Tibial nerve (tissue), 4 donors: Measurements from ENCODE around the gene KCNK3. TPM values are rescaled to one million over a fixed set of nuclear protein-coding genes. Genes with fewer than 3 reads are reported as not detected.

ENCODE experiments used
- DNase-seq, 2 donors: peaks; one replicate each; pipeline ENCODE4 v3.0.0-alpha.2; 2019; ENCODE audit warnings: low spot score in 2 of 2
- H3K27ac ChIP-seq, 4 donors: fragments of 200-600 bp; sonication (generic) in 3 of 4; one replicate each; pipeline ENCODE4 v1.5.1; 2017 to 2019; ENCODE audit warnings: mild to moderate bottlenecking in 1 of 4
- H3K27me3 ChIP-seq, 2 donors: fragments of 200-600 bp; sonication (generic) in 1 of 2; one replicate each; pipeline versions ENCODE4 v1.5.1 to v1.6.0; 2017 to 2019
- H3K36me3 ChIP-seq, 3 donors: fragments of 200-600 bp; sonication (generic); one replicate each; pipeline ENCODE4 v1.5.1; 2018 to 2019
- H3K4me1 ChIP-seq, 4 donors: fragments of 200-600 bp; sonication (generic) in 3 of 4; one replicate each; pipeline ENCODE4 v1.5.1; 2017 to 2019
- H3K4me3 ChIP-seq, 4 donors: fragments of 200-600 bp; sonication (generic) in 3 of 4; one replicate each; pipeline ENCODE4 v1.5.1; 2017 to 2019; ENCODE audit warnings: mild to moderate bottlenecking in 1 of 4, moderate library complexity in 1 of 4
- H3K9me3 ChIP-seq, 4 donors: fragments of 200-600 bp; sonication (generic) in 3 of 4; one replicate each; pipeline ENCODE4 v1.5.1; 2017 to 2019
- CTCF ChIP-seq, 5 experiments: fragments of 200-600 bp in 3 of 5; fragments of 450-650 bp in 2 of 5; sonication (generic) in 3 of 5; IDR thresholded peaks; one replicate each; pipeline ENCODE4 v1.5.1; 2016 to 2019; ENCODE audit warnings: antibody characterized with exemption in 5 of 5, mild to moderate bottlenecking in 3 of 5, moderate library complexity in 2 of 5
- EP300 ChIP-seq, 2 donors: sonication (generic); formaldehyde crosslinking; IDR thresholded peaks; one replicate each; pipeline ENCODE4 v1.6.1; 2017; ENCODE audit warnings: antibody characterized with exemption in 2 of 2, mild to moderate bottlenecking in 1 of 2
- POLR2A ChIP-seq, 2 donors: fragments of 450-650 bp; IDR thresholded peaks; one replicate each; pipeline ENCODE4 v1.6.1; 2017; ENCODE audit warnings: antibody characterized with exemption in 2 of 2, mild to moderate bottlenecking in 2 of 2, moderate library complexity in 2 of 2
- WGBS, 2 donors: methylation state at CpG; one replicate each; pipeline ENCODE4 v1.1.5; 2018; 5-methylcytosine and 5-hydroxymethylcytosine counted together
- total RNA-seq, 4 donors: library from RNA; depleted of rRNA; stranded (reverse); fragments of >200 nt; gene quantifications; one replicate each; pipeline ENCODE4 v1.1.0, GENCODE V29; 2016

KCNK3 gene
- total RNA-seq, 4 donors from 2014 or later = 0.84 to 6.9 (median 1.7) TPM

GRCh38 chr2:26765475-26766200 lies 73.1 kb downstream of the KCNK3 start:
- no peak for DNase-seq
- H3K27me3 ChIP-seq = no peaks in the 10 kb centered on the region
- WGBS, 2 donors = 84 to 93% methylated on average over 10 of the region's 10 CpGs
- H3K27ac ChIP-seq = peak overlapping the region; percentile 70 to 95 (median 92)
- no peaks in the 10 kb centered on the region for H3K9me3 ChIP-seq
- no peaks in the 10 kb centered on the region for H3K36me3 ChIP-seq
- no peak for TF ChIP-seq CTCF (IDR thresholded peaks at IDR 0.05)
- TF ChIP-seq POLR2A (IDR thresholded peaks at IDR 0.05) = no peak
- TF ChIP-seq EP300 (IDR thresholded peaks at IDR 0.05) = no peak
- peaks cover 0 to 65% (median 37%) of the 10 kb centered on the region in 4 donors for H3K4me1 ChIP-seq
- H3K4me3 ChIP-seq = peak overlapping the region in 3 of 4 donors; percentile 77 to 79 (median 79)

GRCh38 chr2:26767129-26767528 lies 74.6 kb downstream of the KCNK3 start:
- no peaks in the 10 kb centered on the region for H3K27me3 ChIP-seq
- TF ChIP-seq POLR2A (IDR thresholded peaks at IDR 0.05) (no peak), EP300 (IDR thresholded peaks at IDR 0.05) (no peak), CTCF (IDR thresholded peaks at IDR 0.05) (no peak)
- DNase-seq = no peak
- no peaks in the 10 kb centered on the region for H3K9me3 ChIP-seq
- H3K36me3 ChIP-seq = no peaks in the 10 kb centered on the region
- 56 to 70% methylated on average over 5 of the region's 5 CpGs for WGBS, 2 donors
- H3K27ac ChIP-seq = peak overlapping the region; percentile 45 to 95 (median 73)
- peaks cover 0 to 79% (median 52%) of the 10 kb centered on the region in 4 donors for H3K4me1 ChIP-seq
- no peak overlapping the region for H3K4me3 ChIP-seq

DNA sequence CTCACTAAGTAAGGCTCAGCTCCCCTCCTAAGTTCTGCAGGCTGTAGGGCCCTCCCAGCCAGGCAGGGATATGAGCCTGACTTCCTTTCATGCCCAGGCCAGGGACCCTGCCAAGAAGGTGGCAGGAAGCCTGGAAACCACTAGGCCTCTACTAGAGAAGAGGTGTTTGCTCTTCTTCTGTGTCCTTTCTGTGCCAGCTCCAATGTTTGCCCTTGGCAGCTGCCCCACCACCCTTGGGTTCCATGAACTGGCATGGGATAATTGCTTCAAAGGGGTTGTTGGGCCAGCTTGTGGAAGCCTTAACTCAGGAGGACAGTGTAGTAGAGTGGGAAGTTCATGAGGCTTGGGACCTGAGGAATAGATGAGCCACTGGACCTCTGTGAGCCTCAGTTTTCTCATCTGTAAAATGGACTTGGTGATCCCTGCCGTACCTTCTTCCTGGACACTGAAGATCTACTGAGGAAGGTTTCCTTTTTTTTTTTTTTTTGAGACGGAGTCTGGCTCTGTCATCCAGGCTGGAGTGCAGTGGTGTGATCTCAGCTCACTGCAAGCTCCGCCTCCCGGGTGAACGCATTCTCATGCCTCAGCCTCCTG lies 75.5 kb downstream of the KCNK3 start:
- H3K36me3 ChIP-seq = no peaks in the 10 kb centered on the region
- WGBS, 2 donors = 90 to 96% methylated on average over 5 of the region's 5 CpGs
- H3K27ac ChIP-seq = peak overlapping the region in 2 of 4 donors; percentile 95

DNA sequence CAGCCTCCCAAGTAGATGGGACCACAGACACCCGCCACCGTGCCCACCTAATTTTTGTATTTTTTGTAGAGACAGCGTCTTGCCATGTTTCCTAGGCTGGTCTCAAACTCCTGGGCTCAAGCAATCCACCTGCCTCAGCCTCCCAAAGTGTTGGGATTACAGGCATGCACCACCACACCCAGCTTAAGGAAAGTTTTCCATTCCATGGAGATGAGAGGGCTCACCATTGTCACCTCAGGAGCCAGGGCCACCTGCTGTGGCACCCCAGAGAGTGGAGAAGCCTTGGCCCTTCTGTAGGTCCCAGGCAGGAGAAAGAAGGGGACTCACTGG lies 76.2 kb downstream of the KCNK3 start:
- no peak overlapping the region for H3K4me3 ChIP-seq
- no peak for DNase-seq
- H3K27ac ChIP-seq = peak overlapping the region; percentile 62 to 95 (median 86)
- peaks cover 0 to 91% (median 62%) of the 10 kb centered on the region in 4 donors for H3K4me1 ChIP-seq
- H3K9me3 ChIP-seq = no peaks in the 10 kb centered on the region
- TF ChIP-seq CTCF (IDR thresholded peaks at IDR 0.05) (no peak), POLR2A (IDR thresholded peaks at IDR 0.05) (no peak), EP300 (IDR thresholded peaks at IDR 0.05) (no peak)
- peaks cover 0 to under 1% (median 0%) of the 10 kb centered on the region in 3 donors for H3K36me3 ChIP-seq
- 98% methylated on average over 3 of the region's 3 CpGs for WGBS, 2 donors
- no peaks in the 10 kb centered on the region for H3K27me3 ChIP-seq

More for the DNA sequence above, 75.5 kb downstream of the KCNK3 start:
- Histone ChIP-seq H3K27me3 (no peaks in the 10 kb centered on the region), H3K9me3 (no peaks in the 10 kb centered on the region), H3K4me3 (no peak overlapping the region), H3K4me1 (peaks cover 0 to 88% (median 60%) of the 10 kb centered on the region in 4 donors)
- no peak for DNase-seq
- TF ChIP-seq POLR2A (IDR thresholded peaks at IDR 0.05) (no peak), EP300 (IDR thresholded peaks at IDR 0.05) (no peak), CTCF (IDR thresholded peaks at IDR 0.05) (no peak)

- H3K4me3 ChIP-seq = no peak overlapping the region
- DNase-seq = peak; percentile 66 to 82
- WGBS, 2 donors = 25 to 30% methylated on average over 14 of the region's 14 CpGs
- H3K27me3 ChIP-seq = no peaks in the 10 kb centered on the region
- TF ChIP-seq CTCF (IDR thresholded peaks at IDR 0.05) (no peak), POLR2A (IDR thresholded peaks at IDR 0.05) (peak; percentile 10 to 46), EP300 (IDR thresholded peaks at IDR 0.05) (peak in 1 of 2 donors; percentile 89)
- peak overlapping the region; percentile 62 to 95 (median 86) for H3K27ac ChIP-seq
- peaks cover 0 to 95% (median 62%) of the 10 kb centered on the region in 4 donors for H3K4me1 ChIP-seq
- no peaks in the 10 kb centered on the region for H3K9me3 ChIP-seq
- peaks cover 0 to 6% (median 0%) of the 10 kb centered on the region in 3 donors for H3K36me3 ChIP-seq
Observed at GRCh38 chr2:26769089-26769761, 76.7 kb downstream of the KCNK3 start.
